ENCODE data around the gene GGCX. TPM values are rescaled to one million over a fixed set of nuclear protein-coding genes. Genes with fewer than 3 reads are reported as not detected.

GGCX gene
- total RNA-seq, 4 donors from 2014 or later = 7.9 to 31.3 (median 23.5) TPM

DNA sequence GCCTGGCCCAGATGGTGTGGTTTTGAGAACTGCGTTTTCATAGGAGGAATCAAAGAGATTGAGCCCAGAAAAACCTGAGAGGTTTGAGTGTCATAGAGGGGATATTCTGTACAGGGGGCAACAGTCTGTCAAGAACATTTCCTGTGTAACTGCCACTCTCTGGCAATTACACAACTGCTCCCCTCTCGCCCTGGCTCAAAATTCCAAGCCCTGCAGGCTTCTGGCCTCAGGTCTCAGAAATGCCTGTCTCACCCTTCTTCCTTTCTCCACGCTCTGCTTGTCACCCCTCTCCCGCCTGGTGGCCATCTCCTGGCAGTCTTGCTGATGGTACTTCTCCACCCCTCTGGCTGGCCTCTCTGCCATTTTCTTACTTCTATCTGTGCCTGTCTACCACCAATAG lies 26.9 kb upstream of the GGCX start:
- Histone ChIP-seq H3K27ac (peak overlapping the region; percentile 31 to 73 (median 48)), H3K4me1 (peaks cover 17 to 61% (median 23%) of the 10 kb centered on the region in 4 donors), H3K27me3 (no peaks in the 10 kb centered on the region), H3K9me3 (no peaks in the 10 kb centered on the region), H3K4me3 (no peak overlapping the region), H3K36me3 (no peaks in the 10 kb centered on the region)
- WGBS, 2 donors (ENCODE audit: low coverage in 1 of 2) = 87 to 93% methylated on average over 3 to 4 of the region's 4 CpGs
- no peak for DNase-seq
- in situ Hi-C loops (cut with MboI; ENCODE audit: low pct_ligation_motif_present in 1 of 4, low pct_unique_long_range_greater_than_20kb in 1 of 4, low sequenced_read_pairs in 3 of 4) (no loop called here), intact Hi-C loops (cut with DNase I; ENCODE audit: low total_unique reads) (no loop called here)
- TF ChIP-seq EP300 (IDR thresholded peaks at IDR 0.05; ENCODE audit: low read depth) = no peak
- no peak for TF ChIP-seq POLR2A (IDR thresholded peaks at IDR 0.05)
- TF ChIP-seq POLR2AphosphoS5 (IDR thresholded peaks at IDR 0.05) = no peak
- TF ChIP-seq, protein P1, sequence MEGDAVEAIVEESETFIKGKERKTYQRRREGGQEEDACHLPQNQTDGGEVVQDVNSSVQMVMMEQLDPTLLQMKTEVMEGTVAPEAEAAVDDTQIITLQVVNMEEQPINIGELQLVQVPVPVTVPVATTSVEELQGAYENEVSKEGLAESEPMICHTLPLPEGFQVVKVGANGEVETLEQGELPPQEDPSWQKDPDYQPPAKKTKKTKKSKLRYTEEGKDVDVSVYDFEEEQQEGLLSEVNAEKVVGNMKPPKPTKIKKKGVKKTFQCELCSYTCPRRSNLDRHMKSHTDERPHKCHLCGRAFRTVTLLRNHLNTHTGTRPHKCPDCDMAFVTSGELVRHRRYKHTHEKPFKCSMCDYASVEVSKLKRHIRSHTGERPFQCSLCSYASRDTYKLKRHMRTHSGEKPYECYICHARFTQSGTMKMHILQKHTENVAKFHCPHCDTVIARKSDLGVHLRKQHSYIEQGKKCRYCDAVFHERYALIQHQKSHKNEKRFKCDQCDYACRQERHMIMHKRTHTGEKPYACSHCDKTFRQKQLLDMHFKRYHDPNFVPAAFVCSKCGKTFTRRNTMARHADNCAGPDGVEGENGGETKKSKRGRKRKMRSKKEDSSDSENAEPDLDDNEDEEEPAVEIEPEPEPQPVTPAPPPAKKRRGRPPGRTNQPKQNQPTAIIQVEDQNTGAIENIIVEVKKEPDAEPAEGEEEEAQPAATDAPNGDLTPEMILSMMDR (IDR thresholded peaks at IDR 0.05) = no peak

DNA sequence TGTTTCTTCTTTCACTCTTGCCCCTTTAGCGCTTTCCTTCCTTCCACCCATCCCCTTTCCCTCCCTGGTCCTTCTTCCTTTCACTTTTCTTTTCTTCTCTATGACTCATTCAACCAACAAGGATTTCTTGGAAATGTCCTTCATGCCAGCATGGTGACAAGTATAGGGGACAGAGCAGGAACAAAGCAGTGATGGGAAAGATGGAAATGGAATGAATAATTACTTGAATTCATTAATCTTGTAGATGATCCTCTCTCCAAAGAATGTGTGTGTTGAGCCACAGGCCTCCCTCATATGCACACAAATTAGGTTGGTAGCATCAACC lies 24.4 kb upstream of the GGCX start:
- in situ Hi-C loops (cut with MboI; ENCODE audit: low pct_ligation_motif_present in 1 of 4, low pct_unique_long_range_greater_than_20kb in 1 of 4, low sequenced_read_pairs in 3 of 4) = no loop called here
- DNase-seq = no peak
- Histone ChIP-seq H3K9me3 (no peaks in the 10 kb centered on the region), H3K4me1 (peaks cover 17 to 53% (median 20%) of the 10 kb centered on the region in 4 donors), H3K36me3 (no peaks in the 10 kb centered on the region), H3K4me3 (no peak overlapping the region), H3K27ac (peak overlapping the region; percentile 85 to 90 (median 86)), H3K27me3 (no peaks in the 10 kb centered on the region)
- no peak for TF ChIP-seq POLR2A (IDR thresholded peaks at IDR 0.05)
- TF ChIP-seq POLR2AphosphoS5 (IDR thresholded peaks at IDR 0.05) = peak; percentile 5 to 34 (median 16)
- no peak for TF ChIP-seq EP300 (IDR thresholded peaks at IDR 0.05; ENCODE audit: low read depth)
- 62% methylated on average over 1 of the region's 1 CpG; no CpG with 5 or more reads in 1 of the 2 donors for WGBS, 2 donors (ENCODE audit: low coverage in 1 of 2)
- intact Hi-C loops (cut with DNase I; ENCODE audit: low total_unique reads) = no loop called here

DNA sequence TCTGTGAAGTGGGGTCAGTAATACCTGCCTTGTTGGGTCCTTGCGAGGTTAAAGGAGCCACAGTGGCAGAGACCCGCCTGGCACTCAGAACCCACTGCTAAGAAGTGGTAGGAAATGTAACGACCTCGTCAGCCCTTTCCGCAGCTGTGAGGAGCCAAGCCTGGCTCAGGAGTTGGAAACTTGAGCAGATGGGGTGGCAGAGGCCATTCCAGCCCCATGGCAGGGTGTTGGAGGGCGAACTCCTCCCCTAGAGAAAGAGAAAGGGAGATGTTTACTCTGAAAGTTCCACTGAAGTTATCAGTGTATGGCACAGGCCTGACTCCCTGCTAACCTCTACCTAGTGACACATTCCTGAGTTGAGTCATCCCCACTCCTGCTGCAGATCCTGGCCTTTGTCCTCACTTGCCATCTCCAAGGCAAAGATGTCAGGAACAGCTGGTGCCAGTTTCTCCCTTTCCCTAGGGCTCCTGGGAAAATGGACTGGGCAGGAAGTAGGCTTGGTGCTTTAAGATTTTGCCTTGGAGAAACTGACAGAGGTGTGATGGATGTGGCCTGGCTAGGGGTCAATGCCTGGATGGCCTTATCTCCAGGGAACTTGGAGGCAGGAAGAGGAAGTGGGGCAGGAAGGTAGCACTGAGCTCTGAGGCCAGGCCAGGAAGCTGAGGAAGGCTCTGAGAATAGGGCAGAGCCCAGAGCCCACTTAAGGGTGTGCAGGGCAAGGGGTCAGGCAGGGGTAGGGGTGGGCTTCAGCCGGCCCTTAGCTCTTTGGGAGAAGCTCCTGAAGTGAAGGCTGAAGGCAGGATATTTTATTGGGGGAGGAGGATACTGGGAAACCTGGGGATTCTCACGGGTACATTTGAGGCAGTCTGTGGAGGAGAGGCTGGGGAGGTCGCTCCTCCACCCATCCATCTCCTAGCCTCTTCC lies 23.8 kb upstream of the GGCX start:
- in situ Hi-C loops (cut with MboI; ENCODE audit: low pct_ligation_motif_present in 1 of 4, low pct_unique_long_range_greater_than_20kb in 1 of 4, low sequenced_read_pairs in 3 of 4) (no loop called here), intact Hi-C loops (cut with DNase I; ENCODE audit: low total_unique reads) (no loop called here)
- peak; percentile 54 for DNase-seq
- H3K36me3 ChIP-seq = no peaks in the 10 kb centered on the region
- H3K4me3 ChIP-seq = peak overlapping the region; percentile 30 to 57 (median 46)
- no peaks in the 10 kb centered on the region for H3K27me3 ChIP-seq
- H3K9me3 ChIP-seq = no peaks in the 10 kb centered on the region
- 43 to 55% methylated on average over 2 to 9 of the region's 9 CpGs for WGBS, 2 donors (ENCODE audit: low coverage in 1 of 2)
- TF ChIP-seq, protein P1 (IDR thresholded peaks at IDR 0.05) = no peak
- TF ChIP-seq POLR2A (IDR thresholded peaks at IDR 0.05) (peak; percentile 34), POLR2AphosphoS5 (IDR thresholded peaks at IDR 0.05) (peak; percentile 16 to 75 (median 42)), EP300 (IDR thresholded peaks at IDR 0.05; ENCODE audit: low read depth) (no peak)
- peaks cover 17 to 52% (median 22%) of the 10 kb centered on the region in 4 donors for H3K4me1 ChIP-seq
- H3K27ac ChIP-seq = peak overlapping the region; percentile 85 to 90 (median 86)

DNA sequence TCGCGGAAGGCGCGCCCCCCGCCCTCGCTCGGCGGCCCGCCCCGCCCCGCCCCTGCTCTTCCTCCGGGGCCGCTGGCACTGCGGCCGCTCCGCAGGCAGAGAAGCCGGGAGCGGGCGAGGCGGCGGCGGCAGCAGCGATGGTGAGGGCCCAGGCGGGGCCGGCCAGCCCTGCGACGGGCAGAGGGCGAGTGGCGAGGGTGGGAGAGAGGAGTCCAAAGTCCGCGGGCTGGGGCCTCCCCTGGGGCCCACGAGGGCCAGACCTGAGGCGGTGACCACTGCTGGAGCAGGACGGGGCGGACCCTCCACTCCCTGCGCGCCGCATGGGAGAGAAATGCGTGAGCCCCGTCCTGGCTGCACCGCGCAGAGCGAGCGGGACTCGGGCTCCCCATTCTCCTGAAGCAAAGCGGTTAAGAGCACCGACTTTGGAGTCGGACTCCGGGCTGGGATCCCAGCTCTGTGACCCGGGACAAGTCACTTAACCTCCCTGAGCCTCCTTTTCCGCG lies 23.1 kb upstream of the GGCX start, which contains the start of gene VAMP5:
Gene VAMP5 (plus strand): TSS at position 78 of the 503 bp plus-strand sequence. CDS start 60 bp downstream, at position 138.
- Histone ChIP-seq H3K9me3 (no peaks in the 10 kb centered on the region), H3K36me3 (no peaks in the 10 kb centered on the region), H3K27ac (peak within 1 kb of the TSS; percentile 85 to 90 (median 86)), H3K27me3 (no peaks in the 10 kb centered on the region), H3K4me3 (peak within 1 kb of the TSS; percentile 30 to 57 (median 46)), H3K4me1 (peaks cover 22 to 57% (median 29%) of the 10 kb centered on the region in 4 donors)
- in situ Hi-C loops (cut with MboI; ENCODE audit: low pct_ligation_motif_present in 1 of 4, low pct_unique_long_range_greater_than_20kb in 1 of 4, low sequenced_read_pairs in 3 of 4) = no loop called here
- DNase-seq = peak; percentile 51
- WGBS, 2 donors (ENCODE audit: low coverage in 1 of 2) = 58% methylated on average over 36 of the region's 52 CpGs; no CpG with 5 or more reads in 1 of the 2 donors
- intact Hi-C loops (cut with DNase I; ENCODE audit: low total_unique reads) = no loop called here
- TF ChIP-seq, protein P1 (IDR thresholded peaks at IDR 0.05) = no peak
- peak in 2 of 3 donors; percentile 27 to 61 for TF ChIP-seq POLR2AphosphoS5 (IDR thresholded peaks at IDR 0.05)
- TF ChIP-seq POLR2A (IDR thresholded peaks at IDR 0.05) = peak; percentile 14
- TF ChIP-seq EP300 (IDR thresholded peaks at IDR 0.05; ENCODE audit: low read depth) = no peak
